Vagina (tissue), 2 donors: ENCODE measurements around the gene NEK6. TPM values are rescaled to one million over a fixed set of nuclear protein-coding genes. Genes with fewer than 3 reads are reported as not detected.

ENCODE experiments used
- DNase-seq, 2 donors: peaks; one replicate each; pipeline ENCODE4 v3.0.0-alpha.2; 2017; ENCODE audit errors: extremely low spot score in 2 of 2
- H3K27ac ChIP-seq: fragments of 200-600 bp; sonication (generic); one replicate; pipeline ENCODE4 v1.5.1; 2019
- H3K27me3 ChIP-seq: fragments of 200-600 bp; sonication (generic); one replicate; pipeline ENCODE4 v1.5.1; 2019
- H3K36me3 ChIP-seq, 2 donors: fragments of 200-600 bp; sonication (generic); one replicate each; pipeline ENCODE4 v1.5.1; 2017 to 2019
- H3K4me1 ChIP-seq: fragments of 200-600 bp; sonication (generic); one replicate; pipeline ENCODE4 v1.5.1; 2019
- H3K4me3 ChIP-seq, 2 donors: fragments of 200-600 bp; sonication (generic); 1 replicate in 1 of 2; 2 replicates in 1 of 2; pipeline ENCODE4 v1.5.1; 2016 to 2019
- H3K9me3 ChIP-seq: fragments of 200-600 bp; sonication (generic); one replicate; pipeline ENCODE4 v1.5.1; 2019
- CTCF ChIP-seq, 3 experiments: fragments of 450-650 bp in 2 of 3; fragments of 200-600 bp in 1 of 3; sonication (generic) in 1 of 3; IDR thresholded peaks; one replicate each; pipeline ENCODE4 v1.5.1; 2017 to 2019; ENCODE audit warnings: antibody characterized with exemption in 3 of 3, mild to moderate bottlenecking in 2 of 3, moderate library complexity in 2 of 3
- POLR2A ChIP-seq, 2 donors: fragments of 450-650 bp; IDR thresholded peaks; one replicate each; pipeline ENCODE4 v1.6.1; 2017; ENCODE audit warnings: antibody characterized with exemption in 2 of 2, mild to moderate bottlenecking in 2 of 2, moderate library complexity in 2 of 2
- POLR2AphosphoS5 ChIP-seq, 2 donors: sonication (generic); formaldehyde crosslinking; IDR thresholded peaks; one replicate each; pipeline ENCODE4 v1.9.0; 2017; ENCODE audit warnings: antibody characterized with exemption in 2 of 2, mild to moderate bottlenecking in 2 of 2, low read depth in 1 of 2; ENCODE audit not compliant: insufficient read depth in 1 of 2
- intact Hi-C: fragments of 100-400 bp; cut with DNase I; formaldehyde crosslinking; loops from one replicate; pipeline ENCODE4 v1.15.1; 2023
- total RNA-seq: library from RNA; depleted of rRNA; stranded (reverse); fragments of >200 nt; gene quantifications from one replicate; pipeline ENCODE4 v1.2.3, GENCODE V29; 2016

The NEK6 gene
- total RNA-seq, 1 donor from 2014 or later, result 44.4 TPM

- no peak overlapping the region for H3K27ac ChIP-seq
- intact Hi-C loops, result no loop called here
- TF ChIP-seq CTCF (IDR thresholded peaks at IDR 0.05), result no peak
- TF ChIP-seq POLR2A (IDR thresholded peaks at IDR 0.05), result no peak
- peaks cover 5% of the 10 kb centered on the region for H3K4me1 ChIP-seq
- peaks cover 0 to 24% of the 10 kb centered on the region in 2 donors for H3K36me3 ChIP-seq
- H3K27me3 ChIP-seq, result no peaks in the 10 kb centered on the region
- no peak overlapping the region for H3K4me3 ChIP-seq
- no peak for DNase-seq
- H3K9me3 ChIP-seq, result no peaks in the 10 kb centered on the region
Measured at GRCh38 chr9:124323904-124324303, 66.2 kb downstream of the NEK6 start.

GRCh38 chr9:124325816-124326215, 68.1 kb downstream of the NEK6 start:
- Histone ChIP-seq H3K36me3 (peaks cover 0 to 40% of the 10 kb centered on the region in 2 donors), H3K27ac (no peak overlapping the region), H3K9me3 (no peaks in the 10 kb centered on the region), H3K4me3 (no peak overlapping the region), H3K27me3 (no peaks in the 10 kb centered on the region), H3K4me1 (no peaks in the 10 kb centered on the region)
- TF ChIP-seq POLR2A (IDR thresholded peaks at IDR 0.05), result no peak
- no peak for TF ChIP-seq POLR2AphosphoS5 (IDR thresholded peaks at IDR 0.05; ENCODE audit: insufficient read depth in 1 of 2, low read depth in 1 of 2)
- no peak for TF ChIP-seq CTCF (IDR thresholded peaks at IDR 0.05)
- DNase-seq, result no peak
- intact Hi-C loops, result no loop called here

GRCh38 chr9:124326378-124326777, 68.6 kb downstream of the NEK6 start:
- no peak for DNase-seq
- H3K36me3 ChIP-seq, result peaks cover 0 to 37% of the 10 kb centered on the region in 2 donors
- intact Hi-C loops, result no loop called here

GRCh38 chr9:124327491-124327890, 69.7 kb downstream of the NEK6 start:
- Histone ChIP-seq H3K4me1 (no peaks in the 10 kb centered on the region), H3K4me3 (no peak overlapping the region), H3K9me3 (no peaks in the 10 kb centered on the region), H3K27me3 (no peaks in the 10 kb centered on the region), H3K27ac (no peak overlapping the region), H3K36me3 (peaks cover 0 to 33% of the 10 kb centered on the region in 2 donors)
- TF ChIP-seq POLR2A (IDR thresholded peaks at IDR 0.05) (no peak), POLR2AphosphoS5 (IDR thresholded peaks at IDR 0.05; ENCODE audit: insufficient read depth in 1 of 2, low read depth in 1 of 2) (no peak), CTCF (IDR thresholded peaks at IDR 0.05) (no peak)
- no peak for DNase-seq
- intact Hi-C loops, result no loop called here

More at GRCh38 chr9:124326378-124326777, 68.6 kb downstream of the NEK6 start:
- no peaks in the 10 kb centered on the region for H3K4me1 ChIP-seq
- TF ChIP-seq POLR2AphosphoS5 (IDR thresholded peaks at IDR 0.05; ENCODE audit: insufficient read depth in 1 of 2, low read depth in 1 of 2) (no peak), POLR2A (IDR thresholded peaks at IDR 0.05) (no peak), CTCF (IDR thresholded peaks at IDR 0.05) (no peak)
- no peaks in the 10 kb centered on the region for H3K27me3 ChIP-seq
- no peak overlapping the region for H3K27ac ChIP-seq
- H3K9me3 ChIP-seq, result no peaks in the 10 kb centered on the region
- H3K4me3 ChIP-seq, result no peak overlapping the region

- Histone ChIP-seq H3K4me1 (no peaks in the 10 kb centered on the region), H3K27me3 (no peaks in the 10 kb centered on the region), H3K4me3 (no peak overlapping the region), H3K36me3 (peaks cover 0 to 33% of the 10 kb centered on the region in 2 donors), H3K9me3 (no peaks in the 10 kb centered on the region), H3K27ac (no peak overlapping the region)
- no peak for DNase-seq
- TF ChIP-seq POLR2AphosphoS5 (IDR thresholded peaks at IDR 0.05; ENCODE audit: insufficient read depth in 1 of 2, low read depth in 1 of 2) (no peak), CTCF (IDR thresholded peaks at IDR 0.05) (no peak), POLR2A (IDR thresholded peaks at IDR 0.05) (no peak)
- intact Hi-C loops, result no loop called here
Measured at GRCh38 chr9:124328285-124328684, 70.5 kb downstream of the NEK6 start.
